ENCODE data around the gene CTTNBP2. TPM values are rescaled to one million over a fixed set of nuclear protein-coding genes. Genes with fewer than 3 reads are reported as not detected.

Gene CTTNBP2
- total RNA-seq, 1 donor from 2014 or later: 3.0 TPM

GRCh38 chr7:117894037-117894436, 20.8 kb upstream of the CTTNBP2 start:
- TF ChIP-seq CTCF (IDR thresholded peaks at IDR 0.05): no peak
- intact Hi-C loops (cut with DNase I): no loop called here

DNA sequence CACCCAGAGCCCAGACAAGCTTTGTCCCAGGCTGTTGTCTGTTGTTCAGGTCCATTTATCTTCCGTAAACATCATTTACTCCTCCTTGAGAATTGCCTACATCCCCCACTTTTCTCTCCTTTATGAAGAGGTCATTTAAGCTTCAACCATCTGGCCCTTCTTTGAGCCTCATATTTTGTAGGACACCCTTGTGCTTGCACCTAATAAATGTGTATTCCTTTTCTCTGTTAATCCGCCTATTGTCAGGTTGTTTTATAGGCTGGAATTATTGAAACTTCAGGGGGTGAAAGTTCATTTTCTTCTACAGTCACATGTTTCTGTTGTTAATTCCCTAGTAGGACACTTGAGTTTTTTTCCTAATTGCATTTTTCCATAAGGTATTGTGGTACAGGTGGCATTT, 19.6 kb upstream of the CTTNBP2 start:
- H3K4me1 ChIP-seq: no peaks in the 10 kb centered on the region
- H3K27ac ChIP-seq: no peak overlapping the region
- no peaks in the 10 kb centered on the region for H3K27me3 ChIP-seq
- TF ChIP-seq CTCF (IDR thresholded peaks at IDR 0.05): no peak
- no peak for DNase-seq (ENCODE audit: low spot score in 2 of 2)
- no peaks in the 10 kb centered on the region for H3K36me3 ChIP-seq
- H3K9me3 ChIP-seq: no peaks in the 10 kb centered on the region
- intact Hi-C loops (cut with DNase I): no loop called here
- H3K4me3 ChIP-seq: no peak overlapping the region

More at GRCh38 chr7:117894037-117894436, 20.8 kb upstream of the CTTNBP2 start:
- no peak overlapping the region for H3K4me3 ChIP-seq
- H3K36me3 ChIP-seq: no peaks in the 10 kb centered on the region
- no peak overlapping the region for H3K27ac ChIP-seq
- no peaks in the 10 kb centered on the region for H3K9me3 ChIP-seq
- H3K4me1 ChIP-seq: no peaks in the 10 kb centered on the region
- no peaks in the 10 kb centered on the region for H3K27me3 ChIP-seq
- no peak for DNase-seq (ENCODE audit: low spot score in 2 of 2)

DNA sequence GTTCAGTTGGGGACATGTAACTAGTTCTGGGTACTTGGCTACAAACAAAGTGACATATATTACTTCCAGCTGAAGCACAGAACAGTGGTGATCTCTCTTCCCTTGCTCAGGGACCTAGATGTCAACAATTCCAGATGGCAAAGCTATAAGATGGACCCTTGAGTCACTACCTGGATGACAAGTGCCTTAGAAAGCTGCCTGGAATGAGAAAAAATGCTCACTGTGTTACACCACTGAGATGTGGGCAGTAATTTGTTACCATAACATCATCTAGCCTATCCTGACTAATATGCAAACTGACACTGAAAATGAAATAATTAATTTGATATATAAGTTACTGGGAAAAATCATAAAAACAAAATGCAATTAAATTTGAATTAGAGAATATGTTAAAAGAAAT, 16.4 kb upstream of the CTTNBP2 start:
- intact Hi-C loops (cut with DNase I): no loop called here

GRCh38 chr7:117888627-117889026, 15.4 kb upstream of the CTTNBP2 start:
- DNase-seq (ENCODE audit: low spot score in 2 of 2): no peak
- Histone ChIP-seq H3K4me1 (no peaks in the 10 kb centered on the region), H3K4me3 (no peak overlapping the region), H3K9me3 (no peaks in the 10 kb centered on the region), H3K36me3 (no peaks in the 10 kb centered on the region), H3K27ac (no peak overlapping the region), H3K27me3 (no peaks in the 10 kb centered on the region)
- intact Hi-C loops (cut with DNase I): no loop called here
- no peak for TF ChIP-seq CTCF (IDR thresholded peaks at IDR 0.05)

More for the DNA sequence above, 16.4 kb upstream of the CTTNBP2 start:
- H3K36me3 ChIP-seq: no peaks in the 10 kb centered on the region
- no peak for TF ChIP-seq CTCF (IDR thresholded peaks at IDR 0.05)
- H3K9me3 ChIP-seq: no peaks in the 10 kb centered on the region
- H3K4me3 ChIP-seq: no peak overlapping the region
- no peaks in the 10 kb centered on the region for H3K4me1 ChIP-seq
- DNase-seq (ENCODE audit: low spot score in 2 of 2): no peak
- no peak overlapping the region for H3K27ac ChIP-seq
- H3K27me3 ChIP-seq: no peaks in the 10 kb centered on the region

DNA sequence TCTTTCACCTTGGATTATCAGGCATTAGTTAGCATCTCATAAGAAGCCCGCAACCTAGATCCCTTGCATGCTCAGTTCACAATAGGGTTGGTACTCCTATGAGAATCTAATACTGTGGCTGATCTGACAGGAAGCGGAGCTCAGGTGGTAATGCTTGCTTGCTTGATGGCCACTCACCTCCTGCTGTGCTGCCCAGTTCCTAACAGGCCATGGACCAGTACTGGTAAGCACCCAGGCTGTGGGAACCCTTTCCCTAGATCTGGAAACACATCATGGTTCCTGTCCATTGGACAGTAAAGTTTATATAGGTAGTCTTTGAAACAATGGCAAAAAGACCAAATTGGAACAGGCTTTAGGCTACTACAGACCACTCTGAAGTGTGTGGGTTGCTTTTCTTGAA, 9.4 kb upstream of the CTTNBP2 start:
- no peak for TF ChIP-seq CTCF (IDR thresholded peaks at IDR 0.05)
- Histone ChIP-seq H3K9me3 (no peaks in the 10 kb centered on the region), H3K4me1 (no peaks in the 10 kb centered on the region), H3K27ac (no peak overlapping the region), H3K36me3 (no peaks in the 10 kb centered on the region), H3K4me3 (no peak overlapping the region), H3K27me3 (no peaks in the 10 kb centered on the region)
- intact Hi-C loops (cut with DNase I): no loop called here
- no peak for DNase-seq (ENCODE audit: low spot score in 2 of 2)

DNA sequence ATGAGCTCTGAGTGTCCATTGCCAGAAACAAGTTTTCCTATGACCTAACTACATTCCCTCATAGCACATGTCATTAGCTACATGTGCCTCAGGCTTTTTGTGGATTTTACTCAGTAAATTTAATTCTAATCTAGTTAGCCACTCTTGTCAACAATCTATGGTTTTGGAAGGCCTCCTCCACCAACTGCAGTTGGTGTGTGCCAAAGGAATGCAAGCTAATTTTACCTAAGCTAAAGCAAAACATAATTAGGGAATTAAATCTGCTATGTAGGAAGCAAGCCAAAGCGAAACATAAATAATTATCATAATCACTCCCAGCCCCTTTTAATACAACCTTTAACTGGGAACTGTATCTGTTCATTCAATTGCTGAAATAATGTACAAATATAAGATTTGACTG, 3.5 kb upstream of the CTTNBP2 start:
- H3K27ac ChIP-seq: no peak overlapping the region
- no peaks in the 10 kb centered on the region for H3K27me3 ChIP-seq
- TF ChIP-seq CTCF (IDR thresholded peaks at IDR 0.05): no peak
- no peaks in the 10 kb centered on the region for H3K9me3 ChIP-seq
- intact Hi-C loops (cut with DNase I): no loop called here
- no peaks in the 10 kb centered on the region for H3K36me3 ChIP-seq
- no peak overlapping the region for H3K4me3 ChIP-seq
- peaks cover 0 to 3% of the 10 kb centered on the region in 2 donors for H3K4me1 ChIP-seq
- no peak for DNase-seq (ENCODE audit: low spot score in 2 of 2)
